HL-60 (cell line): Measurements from ENCODE around the gene CALR3.

ENCODE experiments used
- DNase-seq, 2 experiments: peaks; one replicate each; pipeline ENCODE4 v3.0.0-alpha.2; 2010 to 2020; ENCODE audit warnings: low read depth in 1 of 2, low spot score in 1 of 2
- H3K27ac ChIP-seq: fragments of 250-450 bp; sonication (Bioruptor Pico); replicated peaks from 2 replicates; pipeline ENCODE4 v1.5.1; 2020; ENCODE audit warnings: mild to moderate bottlenecking, moderate library complexity
- H3K27me3 ChIP-seq: fragments of 250-450 bp; sonication (Bioruptor Pico); 2 replicates; pipeline ENCODE4 v1.5.1; 2021; ENCODE audit warnings: mild to moderate bottlenecking, moderate library complexity; ENCODE audit not compliant: insufficient read depth, poor library complexity, severe bottlenecking
- H3K4me3 ChIP-seq: replicated peaks from 2 replicates; pipeline ENCODE4 v1.5.1; 2011; ENCODE audit warnings: mild to moderate bottlenecking, control low read depth, low read length; ENCODE audit not compliant: insufficient read depth
- GABPA ChIP-seq: IDR thresholded peaks from 2 replicates; pipeline ENCODE4 v1.6.1; 2012; ENCODE audit warnings: low read depth
- POLR2AphosphoS5 ChIP-seq: IDR thresholded peaks from 2 replicates; pipeline ENCODE4 v1.6.1; 2012; ENCODE audit warnings: low read depth
- SPI1 ChIP-seq: IDR thresholded peaks from 2 replicates; pipeline ENCODE4 v1.6.1; 2012; ENCODE audit warnings: low read depth, mild to moderate bottlenecking, borderline replicate concordance
- TF ChIP-seq, protein P1 (sequence below): IDR thresholded peaks from 2 replicates; pipeline ENCODE4 v1.6.1; 2012; ENCODE audit warnings: low read depth; ENCODE audit not compliant: insufficient replicate concordance
- TF ChIP-seq, protein P2 (sequence below): IDR thresholded peaks from one replicate; pipeline ENCODE4 v1.5.1; 2011; ENCODE audit warnings: low read length, control low read depth, inconsistent platforms; ENCODE audit not compliant: insufficient read depth

Gene CALR3

DNA sequence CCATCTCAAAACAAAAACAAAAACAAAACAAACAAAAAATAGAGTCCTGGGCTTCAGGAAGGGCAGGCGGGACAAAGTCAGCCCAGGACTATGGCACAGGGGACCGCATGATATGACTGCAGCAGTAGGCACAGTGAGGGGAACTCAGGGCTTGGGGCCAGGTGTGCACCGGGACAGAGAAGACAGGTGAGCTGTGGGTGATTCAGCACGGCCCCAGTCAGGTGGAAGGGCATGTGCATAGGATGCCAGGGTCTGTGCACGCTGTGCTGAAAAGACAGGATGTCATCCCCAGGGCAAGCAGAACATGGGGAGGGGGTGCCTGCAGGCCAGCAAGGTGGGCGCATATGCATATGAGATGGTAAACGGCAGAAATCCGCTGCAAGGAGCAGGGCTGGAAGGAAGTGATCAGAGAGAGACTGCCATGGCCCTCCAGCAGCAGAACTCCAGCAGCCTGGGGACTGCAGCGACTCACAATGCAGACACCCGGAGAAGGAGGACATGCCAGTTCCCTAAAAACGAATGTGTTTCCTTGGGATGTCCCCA lies 39.2 kb downstream of the CALR3 start:
- Histone ChIP-seq H3K4me3 (no peak overlapping the region), H3K27ac (no peak overlapping the region), H3K27me3 (no peaks in the 10 kb centered on the region)
- TF ChIP-seq, protein P1, sequence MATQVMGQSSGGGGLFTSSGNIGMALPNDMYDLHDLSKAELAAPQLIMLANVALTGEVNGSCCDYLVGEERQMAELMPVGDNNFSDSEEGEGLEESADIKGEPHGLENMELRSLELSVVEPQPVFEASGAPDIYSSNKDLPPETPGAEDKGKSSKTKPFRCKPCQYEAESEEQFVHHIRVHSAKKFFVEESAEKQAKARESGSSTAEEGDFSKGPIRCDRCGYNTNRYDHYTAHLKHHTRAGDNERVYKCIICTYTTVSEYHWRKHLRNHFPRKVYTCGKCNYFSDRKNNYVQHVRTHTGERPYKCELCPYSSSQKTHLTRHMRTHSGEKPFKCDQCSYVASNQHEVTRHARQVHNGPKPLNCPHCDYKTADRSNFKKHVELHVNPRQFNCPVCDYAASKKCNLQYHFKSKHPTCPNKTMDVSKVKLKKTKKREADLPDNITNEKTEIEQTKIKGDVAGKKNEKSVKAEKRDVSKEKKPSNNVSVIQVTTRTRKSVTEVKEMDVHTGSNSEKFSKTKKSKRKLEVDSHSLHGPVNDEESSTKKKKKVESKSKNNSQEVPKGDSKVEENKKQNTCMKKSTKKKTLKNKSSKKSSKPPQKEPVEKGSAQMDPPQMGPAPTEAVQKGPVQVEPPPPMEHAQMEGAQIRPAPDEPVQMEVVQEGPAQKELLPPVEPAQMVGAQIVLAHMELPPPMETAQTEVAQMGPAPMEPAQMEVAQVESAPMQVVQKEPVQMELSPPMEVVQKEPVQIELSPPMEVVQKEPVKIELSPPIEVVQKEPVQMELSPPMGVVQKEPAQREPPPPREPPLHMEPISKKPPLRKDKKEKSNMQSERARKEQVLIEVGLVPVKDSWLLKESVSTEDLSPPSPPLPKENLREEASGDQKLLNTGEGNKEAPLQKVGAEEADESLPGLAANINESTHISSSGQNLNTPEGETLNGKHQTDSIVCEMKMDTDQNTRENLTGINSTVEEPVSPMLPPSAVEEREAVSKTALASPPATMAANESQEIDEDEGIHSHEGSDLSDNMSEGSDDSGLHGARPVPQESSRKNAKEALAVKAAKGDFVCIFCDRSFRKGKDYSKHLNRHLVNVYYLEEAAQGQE: no peak
- TF ChIP-seq, protein P2, sequence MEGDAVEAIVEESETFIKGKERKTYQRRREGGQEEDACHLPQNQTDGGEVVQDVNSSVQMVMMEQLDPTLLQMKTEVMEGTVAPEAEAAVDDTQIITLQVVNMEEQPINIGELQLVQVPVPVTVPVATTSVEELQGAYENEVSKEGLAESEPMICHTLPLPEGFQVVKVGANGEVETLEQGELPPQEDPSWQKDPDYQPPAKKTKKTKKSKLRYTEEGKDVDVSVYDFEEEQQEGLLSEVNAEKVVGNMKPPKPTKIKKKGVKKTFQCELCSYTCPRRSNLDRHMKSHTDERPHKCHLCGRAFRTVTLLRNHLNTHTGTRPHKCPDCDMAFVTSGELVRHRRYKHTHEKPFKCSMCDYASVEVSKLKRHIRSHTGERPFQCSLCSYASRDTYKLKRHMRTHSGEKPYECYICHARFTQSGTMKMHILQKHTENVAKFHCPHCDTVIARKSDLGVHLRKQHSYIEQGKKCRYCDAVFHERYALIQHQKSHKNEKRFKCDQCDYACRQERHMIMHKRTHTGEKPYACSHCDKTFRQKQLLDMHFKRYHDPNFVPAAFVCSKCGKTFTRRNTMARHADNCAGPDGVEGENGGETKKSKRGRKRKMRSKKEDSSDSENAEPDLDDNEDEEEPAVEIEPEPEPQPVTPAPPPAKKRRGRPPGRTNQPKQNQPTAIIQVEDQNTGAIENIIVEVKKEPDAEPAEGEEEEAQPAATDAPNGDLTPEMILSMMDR: no peak
- TF ChIP-seq GABPA (no peak), POLR2AphosphoS5 (no peak), SPI1 (no peak)
- DNase-seq: no peak

DNA sequence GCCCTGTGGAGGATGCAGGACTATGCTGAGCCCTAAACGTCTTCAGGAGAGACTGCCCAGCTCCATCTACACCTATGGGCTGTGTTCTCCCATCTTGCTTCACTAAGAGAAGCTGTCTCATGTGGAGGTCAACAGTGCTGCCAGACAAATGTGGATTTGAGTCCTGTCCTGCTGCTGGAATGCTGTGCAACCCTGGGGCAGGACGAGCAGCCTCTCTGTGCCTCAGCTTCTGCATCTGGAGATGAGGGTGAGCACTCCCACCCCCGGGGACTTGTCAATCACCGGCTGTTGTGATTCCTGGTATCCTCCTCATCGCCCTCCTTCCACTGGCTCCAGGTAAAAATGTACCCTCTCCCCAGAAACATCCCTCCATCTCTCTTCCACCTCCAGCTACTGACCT lies 40.5 kb downstream of the CALR3 start:
- TF ChIP-seq, protein P2: no peak
- TF ChIP-seq, protein P1: no peak
- no peak for TF ChIP-seq SPI1
- no peak for TF ChIP-seq POLR2AphosphoS5
- no peak for TF ChIP-seq GABPA
- DNase-seq: no peak
- Histone ChIP-seq H3K4me3 (no peak overlapping the region), H3K27me3 (no peaks in the 10 kb centered on the region), H3K27ac (no peak overlapping the region)

DNA sequence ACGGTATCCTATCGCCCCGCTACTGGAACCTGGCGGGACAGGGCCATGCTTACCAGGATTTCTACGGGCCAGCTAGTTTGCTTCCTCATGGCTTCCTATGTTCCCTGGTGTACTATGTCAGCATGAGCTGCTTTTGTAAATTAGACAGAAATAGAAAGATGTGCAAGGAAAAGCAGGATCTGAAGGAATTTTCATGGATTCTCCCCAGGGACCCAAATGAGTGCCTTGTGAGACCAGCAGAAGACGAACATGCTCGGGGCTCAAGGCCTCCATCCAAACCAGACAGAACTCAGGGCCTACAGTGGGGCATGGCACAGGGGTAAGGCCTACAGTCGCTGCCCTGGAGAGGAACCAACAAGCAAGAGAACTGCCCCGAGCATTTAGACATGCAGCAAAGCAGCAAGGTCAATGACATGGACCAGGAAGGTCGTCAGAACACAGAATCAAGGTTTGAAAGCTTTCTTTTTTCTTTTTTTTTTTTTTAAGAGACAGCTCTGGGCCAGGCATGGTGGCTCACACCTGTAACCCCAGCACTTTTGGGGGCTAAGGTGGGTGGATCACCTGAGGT lies 41.5 kb downstream of the CALR3 start:
- DNase-seq: no peak
- H3K27ac ChIP-seq: no peak overlapping the region
- H3K4me3 ChIP-seq: no peak overlapping the region
- TF ChIP-seq, protein P2: no peak
- no peak for TF ChIP-seq GABPA
- no peak for TF ChIP-seq SPI1
- no peak for TF ChIP-seq POLR2AphosphoS5
- TF ChIP-seq, protein P1: no peak
- H3K27me3 ChIP-seq: no peaks in the 10 kb centered on the region
